Activated CD8-positive, alpha-beta memory T cell treated with anti-CD3 and anti-CD28 coated beads for 36 hours (primary cell): Measurements from ENCODE around the gene GNG12. TPM values are rescaled to one million over a fixed set of nuclear protein-coding genes. Genes with fewer than 3 reads are reported as not detected.
"Not testable (repeated sequence)": the region's sequence is repeated elsewhere in the genome, so short reads cannot be mapped to it uniquely, and the experiment has no call there.

Source experiments
- CTCF ChIA-PET: fragments of 350-600 bp; sonication (Branson Sonifier 250); formaldehyde crosslinking; loops from one replicate; lab custom pipeline; 2021; ENCODE audit warnings: antibody characterized with exemption; lab: Charles Lee
- POLR2A ChIA-PET: fragments of 350-600 bp; sonication (Branson Sonifier 250); formaldehyde crosslinking; loops from one replicate; lab custom pipeline; 2021; ENCODE audit warnings: antibody characterized with exemption; lab: Charles Lee
- total RNA-seq, 2 experiments: library from RNA; stranded (reverse); gene quantifications; one replicate each; pipeline ENCODE4 v1.2.3, GENCODE V29; 2021

GNG12 gene
- total RNA-seq, 2 experiments from 2014 or later, result 0.27 to 0.34 TPM

- POLR2A ChIA-PET, CTCF ChIA-PET: not testable (repeated sequence)
These were observed 176.1 kb downstream of the GNG12 start for GRCh38 chr1:67657152-67657551.

- ChIA-PET POLR2A (no interaction called here), CTCF (interaction anchor here (0.5 kb wide), 1 partner anchor 185 kb away, joined by 3 read pairs; no protein-coding TSS in a partner anchor)
These were observed 177.7 kb downstream of the GNG12 start for GRCh38 chr1:67655581-67655980.

- POLR2A ChIA-PET, result no interaction called here
These were observed 180.0 kb downstream of the GNG12 start for GRCh38 chr1:67653304-67653703.

GRCh38 chr1:67652800-67653199 lies 180.5 kb downstream of the GNG12 start:
- CTCF ChIA-PET, result no interaction called here
- POLR2A ChIA-PET, result no interaction called here

More at GRCh38 chr1:67653304-67653703, 180.0 kb downstream of the GNG12 start:
- CTCF ChIA-PET, result no interaction called here

Other genes starting within 250 kb of the GNG12 start
- gene GADD45A, start 148.3 kb downstream of the GNG12 start, total RNA-seq, result 10 to 100 TPM; 27.4 to 29.7 TPM
- under 1 TPM; 0.44 to 0.51 TPM for gene DIRAS3, start 217.2 kb upstream of the GNG12 start, total RNA-seq